ENCODE measurements around the gene GPR132. TPM values are rescaled to one million over a fixed set of nuclear protein-coding genes. Genes with fewer than 3 reads are reported as not detected.

GPR132 gene
- total and polyA plus RNA-seq, 2 donors (not counting 3 experiments of a cell fraction or from before 2014, with no cell fraction given): not detected

GRCh38 chr14:105071326-105071725 is 6.1 kb upstream of the GPR132 start:
- ChIA-PET POLR2A (no interaction called here), CTCF (interaction anchor here (0.8 to 2.2 kb wide), 3 partner anchors 15 to 25 kb away, joined by 3 to 5 read pairs (median 3); no protein-coding TSS in a partner anchor)
- no peaks in the 10 kb centered on the region for H3K4me1 ChIP-seq (ENCODE audit: control insufficient read depth, extremely low read depth, insufficient read depth, low read length)
- TF ChIP-seq FOS (IDR thresholded peaks at IDR 0.05; ENCODE audit: borderline replicate concordance, insufficient read depth, low read length): no peak
- TF ChIP-seq, protein P1, sequence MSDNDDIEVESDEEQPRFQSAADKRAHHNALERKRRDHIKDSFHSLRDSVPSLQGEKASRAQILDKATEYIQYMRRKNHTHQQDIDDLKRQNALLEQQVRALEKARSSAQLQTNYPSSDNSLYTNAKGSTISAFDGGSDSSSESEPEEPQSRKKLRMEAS (IDR thresholded peaks at IDR 0.05; ENCODE audit: insufficient read depth, insufficient read length): no peak
- TF ChIP-seq CTCF (IDR thresholded peaks at IDR 0.05; ENCODE audit: extremely low read depth in 1 of 2, insufficient read depth in 1 of 2, low read depth in 1 of 2, low read length in 2 of 2): no peak
- no peaks in the 10 kb centered on the region for H3K9me1 ChIP-seq (replicated peaks; ENCODE audit: control insufficient read depth, extremely low read depth, insufficient read depth, low read length)
- no peaks in the 10 kb centered on the region for H3K27me3 ChIP-seq (ENCODE audit: control insufficient read depth in 2 of 2, insufficient read depth in 2 of 2, low read length in 2 of 2)
- H4K20me1 ChIP-seq (replicated peaks; ENCODE audit: control insufficient read depth, extremely low read depth, insufficient read depth, low read length): no peaks in the 10 kb centered on the region
- no peak overlapping the region for H3K27ac ChIP-seq (ENCODE audit: insufficient read depth, low read depth, low read length)
- no peaks in the 10 kb centered on the region for H3K9me3 ChIP-seq (replicated peaks; ENCODE audit: control insufficient read depth, insufficient read depth, low read length)
- H2AFZ ChIP-seq (ENCODE audit: low read depth, low read length): no peak overlapping the region
- H3K4me3 ChIP-seq (replicated peaks in 1 of 3; ENCODE audit: insufficient read depth in 1 of 3, low read depth in 1 of 3, low read length in 3 of 3): no peak overlapping the region
- H3K9ac ChIP-seq (replicated peaks; ENCODE audit: extremely low read depth, insufficient read depth, low read length): no peak overlapping the region
- no peak for DNase-seq (ENCODE audit: low read depth, low spot score)
- BruUV-seq (replicated peaks): no TSS peak
- no peak overlapping the region for H3K4me2 ChIP-seq (ENCODE audit: insufficient read depth, low read length)
- FAIRE-seq: no peak
- intact Hi-C loops (cut with micrococcal nuclease) (no loop called here), dilution Hi-C loops (cut with MboI; ENCODE audit: extremely low pct_ligation_motif_present, low sequenced_read_pairs) (loop anchor here (10.0 kb wide), 1 partner anchor 137 kb away; no protein-coding TSS in a partner anchor)
- H3K36me3 ChIP-seq (ENCODE audit: control insufficient read depth in 2 of 2, extremely low read depth in 1 of 2, insufficient read depth in 2 of 2, low read length in 2 of 2): no peaks in the 10 kb centered on the region
- no peaks in the 10 kb centered on the region for H3K79me2 ChIP-seq (ENCODE audit: control insufficient read depth, insufficient read depth, low read length)

- CTCF ChIA-PET: interaction anchor here (0.8 to 2.2 kb wide), 3 partner anchors 14 to 25 kb away, joined by 3 to 5 read pairs (median 4); no protein-coding TSS in a partner anchor
- no peaks in the 10 kb centered on the region for H4K20me1 ChIP-seq (replicated peaks; ENCODE audit: control insufficient read depth, extremely low read depth, insufficient read depth, low read length)
- H3K9me1 ChIP-seq (replicated peaks; ENCODE audit: control insufficient read depth, extremely low read depth, insufficient read depth, low read length): no peaks in the 10 kb centered on the region
- H3K9ac ChIP-seq (replicated peaks; ENCODE audit: extremely low read depth, insufficient read depth, low read length): no peak overlapping the region
- DNase-seq (ENCODE audit: low read depth, low spot score) (no peak), FAIRE-seq (no peak)
- no peaks in the 10 kb centered on the region for H3K4me1 ChIP-seq (ENCODE audit: control insufficient read depth, extremely low read depth, insufficient read depth, low read length)
- dilution Hi-C loops (cut with MboI; ENCODE audit: extremely low pct_ligation_motif_present, low sequenced_read_pairs): loop anchor here (10.0 kb wide), 1 partner anchor 136 kb away; no protein-coding TSS in a partner anchor
- no peak overlapping the region for H3K4me3 ChIP-seq (replicated peaks in 1 of 3; ENCODE audit: insufficient read depth in 1 of 3, low read depth in 1 of 3, low read length in 3 of 3)
- intact Hi-C loops (cut with micrococcal nuclease): no loop called here
- no peak overlapping the region for H2AFZ ChIP-seq (ENCODE audit: low read depth, low read length)
- no peaks in the 10 kb centered on the region for H3K36me3 ChIP-seq (ENCODE audit: control insufficient read depth in 2 of 2, extremely low read depth in 1 of 2, insufficient read depth in 2 of 2, low read length in 2 of 2)
- no peaks in the 10 kb centered on the region for H3K79me2 ChIP-seq (ENCODE audit: control insufficient read depth, insufficient read depth, low read length)
- TF ChIP-seq MYC (IDR thresholded peaks at IDR 0.05; ENCODE audit: low read depth, low read length) (no peak), POLR2A (IDR thresholded peaks at IDR 0.05; ENCODE audit: low read depth, low read length) (no peak), POLR2AphosphoS5 (IDR thresholded peaks at IDR 0.05; ENCODE audit: insufficient read depth, low read depth, low read length) (no peak), CTCF (IDR thresholded peaks at IDR 0.05; ENCODE audit: extremely low read depth in 1 of 2, insufficient read depth in 1 of 2, low read depth in 1 of 2, low read length in 2 of 2) (no peak), FOS (IDR thresholded peaks at IDR 0.05; ENCODE audit: borderline replicate concordance, insufficient read depth, low read length) (no peak), EZH2 (IDR thresholded peaks at IDR 0.05; ENCODE audit: borderline replicate concordance, low read depth, low read length, severe bottlenecking) (no peak), GATA2 (IDR thresholded peaks at IDR 0.05; ENCODE audit: insufficient read depth, insufficient read length, low read depth, low read length) (no peak), JUN (IDR thresholded peaks at IDR 0.05; ENCODE audit: borderline replicate concordance, insufficient read depth, insufficient read length, low read depth) (no peak)
- TF ChIP-seq, protein P1 (IDR thresholded peaks at IDR 0.05; ENCODE audit: insufficient read depth, insufficient read length): no peak
- POLR2A ChIA-PET: no interaction called here
- H3K9me3 ChIP-seq (replicated peaks; ENCODE audit: control insufficient read depth, insufficient read depth, low read length): no peaks in the 10 kb centered on the region
- H3K27me3 ChIP-seq (ENCODE audit: control insufficient read depth in 2 of 2, insufficient read depth in 2 of 2, low read length in 2 of 2): no peaks in the 10 kb centered on the region
- no peak overlapping the region for H3K27ac ChIP-seq (ENCODE audit: insufficient read depth, low read depth, low read length)
- BruUV-seq (replicated peaks): no TSS peak
- H3K4me2 ChIP-seq (ENCODE audit: insufficient read depth, low read length): no peak overlapping the region
Observed at GRCh38 chr14:105070760-105071137, 5.5 kb upstream of the GPR132 start.
